Activated CD8-positive, alpha-beta memory T cell treated with anti-CD3 and anti-CD28 coated beads, Interleukin-2, amount 50 U/mL, for 4 hours (primary cell): ENCODE data around the gene TTLL1.

ENCODE experiments used
- DNase-seq: peaks from one replicate; pipeline ENCODE4 v3.0.0-alpha.2; 2020

TTLL1 gene

GRCh38 chr22:42990131-42990838 lies 98.9 kb downstream of the TTLL1 start:
- no peak for DNase-seq
